Stimulated activated CD4-positive, alpha-beta T cell treated with anti-CD3 and anti-CD28 coated beads, Interleukin-1b, Interleukin-23, amount 100 ng/mL, for 48 hours (primary cell): Measurements from ENCODE around the gene NASP.

Source experiments
- DNase-seq: peaks from one replicate; pipeline ENCODE4 v3.0.0-alpha.2; 2020

Gene NASP, protein sequence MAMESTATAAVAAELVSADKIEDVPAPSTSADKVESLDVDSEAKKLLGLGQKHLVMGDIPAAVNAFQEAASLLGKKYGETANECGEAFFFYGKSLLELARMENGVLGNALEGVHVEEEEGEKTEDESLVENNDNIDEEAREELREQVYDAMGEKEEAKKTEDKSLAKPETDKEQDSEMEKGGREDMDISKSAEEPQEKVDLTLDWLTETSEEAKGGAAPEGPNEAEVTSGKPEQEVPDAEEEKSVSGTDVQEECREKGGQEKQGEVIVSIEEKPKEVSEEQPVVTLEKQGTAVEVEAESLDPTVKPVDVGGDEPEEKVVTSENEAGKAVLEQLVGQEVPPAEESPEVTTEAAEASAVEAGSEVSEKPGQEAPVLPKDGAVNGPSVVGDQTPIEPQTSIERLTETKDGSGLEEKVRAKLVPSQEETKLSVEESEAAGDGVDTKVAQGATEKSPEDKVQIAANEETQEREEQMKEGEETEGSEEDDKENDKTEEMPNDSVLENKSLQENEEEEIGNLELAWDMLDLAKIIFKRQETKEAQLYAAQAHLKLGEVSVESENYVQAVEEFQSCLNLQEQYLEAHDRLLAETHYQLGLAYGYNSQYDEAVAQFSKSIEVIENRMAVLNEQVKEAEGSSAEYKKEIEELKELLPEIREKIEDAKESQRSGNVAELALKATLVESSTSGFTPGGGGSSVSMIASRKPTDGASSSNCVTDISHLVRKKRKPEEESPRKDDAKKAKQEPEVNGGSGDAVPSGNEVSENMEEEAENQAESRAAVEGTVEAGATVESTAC

DNA sequence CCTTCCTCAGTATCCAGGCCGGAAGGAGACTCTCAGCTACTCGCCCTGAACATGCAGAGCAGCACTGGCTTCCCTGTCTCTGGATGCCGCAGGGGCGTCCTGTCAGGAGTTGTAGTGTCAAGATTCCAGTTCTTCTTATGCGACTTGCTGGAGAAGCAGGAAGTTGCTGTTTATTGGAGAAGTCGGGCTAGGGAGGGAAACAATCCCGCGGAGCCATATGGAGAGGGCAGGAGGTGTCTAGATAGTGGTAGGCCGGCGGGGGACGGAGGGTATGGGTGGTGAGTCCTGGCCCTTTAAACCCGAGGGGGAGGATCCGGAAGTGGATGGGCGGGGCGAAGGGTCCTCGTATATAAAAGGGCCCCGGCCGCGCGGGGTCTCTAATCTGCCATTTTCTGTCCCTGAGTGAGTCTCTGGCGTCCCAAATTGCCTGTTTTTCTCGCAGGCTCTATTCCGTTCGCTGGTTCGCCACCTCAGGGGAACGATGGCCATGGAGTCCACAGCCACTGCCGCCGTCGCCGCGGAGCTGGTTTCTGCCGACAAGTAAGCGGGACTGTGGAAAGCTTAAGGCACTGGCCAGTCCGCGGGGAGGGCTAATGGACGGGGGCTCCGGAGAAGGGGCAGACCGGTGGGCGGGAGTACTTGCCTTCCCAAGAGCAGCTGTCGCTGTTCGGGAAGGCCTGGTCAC is at the start of gene NASP:
TSS of gene NASP (plus strand) at position 376 of the 685 bp plus-strand sequence. CDS start at position 482, 106 bp downstream.
- DNase-seq, result peak; percentile 91

DNA sequence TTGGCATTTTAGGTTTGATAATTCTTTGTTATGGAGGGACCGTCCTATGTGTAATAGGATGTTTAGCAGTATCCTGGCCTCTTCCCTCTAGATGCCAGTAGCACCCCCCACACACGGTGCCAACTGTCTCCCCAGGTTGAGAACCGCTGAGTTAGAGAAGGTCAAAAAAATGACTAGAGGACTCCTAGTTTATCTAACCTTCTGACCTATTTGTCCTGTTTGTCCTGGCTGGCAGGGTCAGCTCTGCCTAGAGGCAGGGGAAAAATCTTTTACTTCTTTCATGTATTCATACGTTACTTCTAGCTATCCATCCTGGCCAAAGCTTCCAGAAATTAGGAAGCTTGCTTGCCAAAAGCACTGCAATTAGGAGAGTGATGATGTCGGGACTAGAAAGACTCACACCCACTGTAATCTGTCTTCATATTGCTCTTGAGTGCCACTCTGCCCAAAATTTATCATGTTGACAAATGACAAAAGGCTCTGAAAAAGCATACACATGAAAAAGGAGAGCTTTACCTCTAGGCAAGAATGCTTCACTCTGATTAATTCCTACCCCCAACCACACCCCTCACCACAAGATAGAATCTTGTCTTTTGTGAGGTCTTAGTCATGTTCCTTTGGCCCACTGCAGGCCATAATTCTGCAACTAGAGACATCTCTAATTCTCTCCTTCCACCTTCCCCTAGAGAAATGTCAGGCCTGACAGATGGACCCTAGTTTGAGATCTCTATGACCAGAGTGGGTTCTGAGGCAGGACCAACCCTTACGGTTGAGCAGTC is 47.7 kb upstream of the NASP start:
- DNase-seq, result no peak

DNA sequence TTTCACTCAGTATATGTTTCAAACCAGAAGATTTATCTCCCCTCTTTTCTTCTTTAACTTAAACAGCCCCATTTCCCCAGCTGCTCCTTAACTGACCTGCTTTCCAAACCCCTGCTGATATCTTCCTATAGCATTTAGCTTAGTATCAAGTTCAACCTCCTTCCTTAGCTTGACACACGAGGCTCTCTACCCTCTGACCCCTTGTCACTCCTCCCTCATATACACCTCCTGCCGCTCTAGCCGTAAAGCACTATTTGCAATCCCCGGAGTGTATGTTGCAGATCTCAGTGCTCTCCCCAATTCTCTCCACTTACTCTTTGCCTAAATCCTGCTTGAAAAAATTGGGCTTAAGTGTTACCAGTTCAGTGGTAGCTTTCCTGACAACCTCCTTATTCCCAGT is 47.0 kb upstream of the NASP start:
- DNase-seq, result no peak

DNA sequence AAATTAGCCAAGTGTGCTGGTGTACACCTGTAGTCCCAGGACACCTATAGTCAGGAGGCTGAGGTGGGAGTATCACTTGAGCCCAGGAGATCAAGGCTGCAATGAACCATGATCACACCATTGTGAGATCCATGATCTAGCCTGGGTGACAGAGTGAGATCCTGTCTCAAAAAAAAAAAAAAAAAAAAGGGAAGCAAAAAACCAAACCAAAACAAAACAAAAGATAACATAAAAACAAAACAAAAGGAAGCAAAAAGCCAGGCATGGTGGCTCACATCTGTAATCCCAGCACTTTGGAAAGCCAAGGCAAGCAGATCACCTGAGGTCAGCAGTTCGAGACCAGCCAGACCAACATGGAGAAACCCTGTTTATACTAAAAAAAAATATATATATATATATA is 42.6 kb upstream of the NASP start:
- no peak for DNase-seq

DNA sequence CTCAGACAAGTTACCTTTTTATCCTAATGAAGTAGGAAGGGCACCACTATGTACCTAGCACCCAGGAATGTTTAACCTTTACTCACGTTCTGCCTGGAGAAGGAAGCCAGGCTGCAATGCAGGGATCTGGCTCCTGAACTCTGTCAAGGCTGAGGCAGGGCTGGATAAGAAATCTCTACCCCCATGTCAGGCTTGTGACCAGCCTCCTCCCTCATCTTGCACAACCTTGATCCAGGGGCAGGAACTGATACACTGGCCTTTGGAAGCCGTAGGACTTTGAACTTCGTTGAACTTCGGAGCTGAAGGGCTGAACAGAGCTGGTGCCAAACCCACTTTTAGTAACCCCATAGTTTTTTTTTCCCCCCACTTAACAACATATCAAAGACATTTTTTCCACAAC is 41.2 kb upstream of the NASP start:
- DNase-seq, result no peak

- peak; percentile 62 for DNase-seq
Observed at GRCh38 chr1:45543581-45544417, 40.0 kb upstream of the NASP start.

DNA sequence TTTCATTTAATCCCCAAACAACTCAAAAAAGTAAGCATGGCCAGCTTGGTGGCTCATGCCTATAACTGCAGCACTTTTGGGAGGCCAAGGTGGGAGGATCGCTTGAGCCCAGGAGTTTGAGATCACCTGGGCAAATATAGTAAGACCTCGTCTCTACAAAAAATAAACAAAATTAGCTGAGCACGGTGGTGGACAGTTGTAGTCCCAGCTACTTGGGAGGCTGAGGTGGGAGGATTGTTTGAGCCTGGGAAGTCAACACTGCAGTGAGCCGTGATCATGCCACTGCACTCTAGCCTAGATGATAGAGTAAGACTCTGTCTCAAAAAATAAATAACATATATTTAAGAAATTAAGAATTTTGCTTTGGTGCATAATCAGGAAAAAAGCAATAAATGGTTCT is 39.3 kb upstream of the NASP start:
- no peak for DNase-seq

- DNase-seq, result peak; percentile 18
Observed at GRCh38 chr1:45545019-45545493, 38.8 kb upstream of the NASP start.

DNA sequence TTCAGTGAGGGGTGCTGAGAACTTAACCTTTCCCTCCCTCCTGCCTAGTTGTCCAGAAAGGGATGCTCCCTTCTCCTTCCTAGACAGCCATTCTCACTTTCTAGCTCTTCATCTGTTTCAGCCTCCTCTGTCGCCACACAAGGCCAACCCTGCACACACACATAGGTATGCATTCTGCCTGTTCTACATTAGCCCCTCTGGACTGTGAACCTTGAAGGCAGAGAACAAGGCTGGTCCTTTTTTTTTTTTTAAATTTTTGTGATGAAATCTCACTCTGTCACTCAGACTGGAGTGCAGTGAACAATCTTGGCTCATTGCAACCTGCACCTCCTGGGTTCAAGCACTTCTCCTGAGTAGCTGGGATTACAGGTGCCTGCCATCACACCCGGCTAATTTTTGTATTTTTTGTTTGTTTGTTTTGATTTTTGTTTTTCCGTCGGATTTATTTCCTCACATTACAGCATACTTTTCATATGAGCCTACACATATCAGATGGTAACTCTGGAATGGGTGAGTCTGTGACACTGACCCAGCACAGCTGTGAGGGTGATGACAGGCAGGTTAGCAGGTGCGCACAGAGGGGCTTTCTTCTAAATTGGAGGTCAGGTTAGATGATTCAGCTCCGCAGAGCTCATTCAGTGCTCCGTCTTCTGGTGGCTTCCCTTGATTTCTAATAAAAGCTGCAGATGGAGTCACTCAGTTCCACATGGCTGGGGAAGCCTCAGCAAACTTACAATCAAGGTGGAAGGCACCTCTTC is 38.1 kb upstream of the NASP start:
- no peak for DNase-seq

DNA sequence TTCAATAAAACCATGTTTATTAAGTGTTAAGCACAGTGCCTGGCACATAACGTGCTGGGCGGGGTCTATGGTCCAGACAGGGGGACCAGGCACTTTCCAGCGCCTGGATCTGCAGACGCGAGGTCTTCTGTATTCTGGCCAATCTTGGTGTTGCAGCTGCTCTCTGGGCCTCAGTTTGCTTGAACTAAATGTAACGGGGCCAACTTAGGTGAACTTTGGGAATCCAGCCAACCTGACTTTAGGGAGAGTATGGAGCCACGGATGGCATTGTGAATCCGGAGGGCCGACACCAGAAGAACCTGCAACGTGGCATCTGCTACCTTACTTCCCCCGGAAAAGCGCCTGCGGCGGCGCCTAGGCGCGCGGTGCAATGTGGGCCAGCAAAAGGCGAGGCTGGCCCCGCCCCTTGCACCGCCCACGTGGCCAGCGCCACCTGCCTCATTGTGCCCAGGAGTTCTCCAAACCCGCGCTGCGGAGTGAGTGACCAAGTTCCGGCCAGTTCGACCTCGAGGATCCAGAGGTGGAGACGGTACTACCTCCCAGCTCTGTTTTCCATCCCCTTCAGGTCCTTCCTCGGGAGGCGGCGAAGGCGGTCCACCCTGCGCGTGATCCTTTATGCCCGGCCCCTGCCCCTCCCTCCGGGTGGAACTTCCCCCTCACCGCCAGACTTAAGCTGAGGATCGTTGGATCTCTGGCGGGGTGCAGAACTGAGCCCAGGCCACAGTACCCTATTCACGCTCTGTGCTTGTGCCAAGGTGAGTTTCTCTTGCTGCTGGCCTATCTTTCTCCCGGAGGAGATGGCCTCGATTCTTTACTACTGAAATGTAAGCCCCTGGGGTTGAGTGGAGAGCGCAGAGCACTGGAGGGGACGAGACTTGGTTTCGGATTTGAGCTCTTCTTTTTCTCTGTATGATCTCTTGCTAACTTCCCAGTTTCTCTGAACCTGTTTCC is 33.2 kb upstream of the NASP start, which contains the start of gene AKR1A1:
TSS of gene AKR1A1 (plus strand) at position 426 of the 951 bp plus-strand sequence. CDS start 10,969 bp downstream, outside the sequence.
- DNase-seq, result peak; percentile 88

- DNase-seq, result no peak
Observed at GRCh38 chr1:45551684-45552083, 32.2 kb upstream of the NASP start.

DNA sequence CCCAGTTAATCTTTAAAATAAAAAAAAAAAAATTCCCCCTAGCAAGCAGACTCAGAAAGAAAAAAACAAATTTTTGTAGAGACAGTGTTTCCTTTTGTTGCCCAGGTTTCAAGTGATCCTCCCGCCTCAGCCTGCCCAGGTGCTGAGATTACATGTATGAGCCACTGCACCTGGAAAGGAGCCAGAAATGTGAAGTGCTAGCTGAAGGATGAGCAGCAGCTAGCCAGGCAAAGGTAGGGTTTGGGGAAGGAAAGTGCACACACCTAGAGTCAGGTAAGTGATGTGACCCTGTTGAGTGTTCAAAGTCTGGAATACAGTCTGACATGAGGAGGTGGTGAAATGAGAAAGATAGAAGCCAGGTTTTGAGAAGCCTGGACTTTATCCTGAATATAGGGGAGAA is 31.5 kb upstream of the NASP start:
- peak; percentile 10 for DNase-seq

GRCh38 chr1:45554198-45554597 is 29.6 kb upstream of the NASP start:
- no peak for DNase-seq

DNA sequence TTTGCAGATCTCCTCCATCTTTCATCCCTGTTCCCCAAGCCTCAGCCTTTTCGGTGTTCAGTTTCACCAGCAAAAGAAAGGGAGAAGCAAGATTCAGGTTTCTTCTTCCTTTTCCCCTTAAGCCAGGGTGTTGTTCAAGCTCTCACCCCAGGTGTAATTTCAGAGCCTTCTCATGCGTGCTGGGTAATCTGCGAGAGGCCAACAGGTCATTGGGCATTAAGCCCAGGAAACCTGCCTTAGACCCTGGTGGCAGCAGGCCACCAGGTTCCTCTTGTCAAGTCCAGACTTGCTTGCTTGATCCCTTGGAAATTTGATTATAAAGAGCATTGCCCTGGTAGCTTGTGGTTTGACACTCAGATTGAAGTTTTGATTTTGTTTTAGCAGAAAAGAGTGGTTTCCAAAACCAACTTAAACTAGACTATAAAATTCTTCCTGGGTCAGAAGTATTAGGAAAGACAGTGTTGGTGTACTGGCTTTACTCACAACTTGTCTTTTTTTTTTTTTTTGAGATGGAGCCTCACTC is 26.4 kb upstream of the NASP start:
- DNase-seq, result no peak

DNA sequence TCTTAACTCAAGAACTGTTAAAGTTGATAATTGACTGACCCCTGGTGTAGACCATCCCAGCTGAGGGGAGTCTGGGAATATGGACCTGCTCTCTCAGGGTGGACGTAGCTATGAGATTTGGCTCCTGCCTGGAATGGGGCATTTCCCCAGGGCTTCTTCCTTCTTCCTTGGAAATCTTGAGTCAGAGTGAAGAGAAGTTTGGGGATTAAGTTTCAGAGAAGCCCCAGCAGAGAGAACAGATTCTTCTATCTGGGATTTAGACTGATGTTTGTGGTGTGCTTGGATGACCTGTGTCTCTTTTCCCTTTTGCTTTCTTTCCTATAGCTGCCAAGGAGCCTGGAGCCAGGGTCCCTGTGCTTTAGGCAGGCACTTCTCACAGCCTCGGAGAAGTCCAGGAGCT is 20.0 kb upstream of the NASP start:
- no peak for DNase-seq

DNA sequence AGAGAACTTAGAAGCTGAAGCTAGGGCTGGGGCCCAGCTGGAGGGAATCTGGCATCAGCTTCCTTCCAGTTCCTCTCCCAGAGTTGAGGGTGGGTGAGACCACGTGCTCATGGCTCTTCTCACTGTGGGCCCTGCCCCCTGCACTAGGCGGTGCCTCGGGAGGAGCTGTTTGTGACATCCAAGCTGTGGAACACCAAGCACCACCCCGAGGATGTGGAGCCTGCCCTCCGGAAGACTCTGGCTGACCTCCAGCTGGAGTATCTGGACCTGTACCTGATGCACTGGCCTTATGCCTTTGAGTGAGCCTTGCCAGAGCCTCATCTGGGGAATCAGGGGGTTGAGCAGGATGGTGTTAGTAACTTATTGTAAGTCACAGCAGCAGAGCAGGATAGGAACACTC is 17.1 kb upstream of the NASP start:
- no peak for DNase-seq

GRCh38 chr1:45567911-45568310 is 15.9 kb upstream of the NASP start:
- no peak for DNase-seq

DNA sequence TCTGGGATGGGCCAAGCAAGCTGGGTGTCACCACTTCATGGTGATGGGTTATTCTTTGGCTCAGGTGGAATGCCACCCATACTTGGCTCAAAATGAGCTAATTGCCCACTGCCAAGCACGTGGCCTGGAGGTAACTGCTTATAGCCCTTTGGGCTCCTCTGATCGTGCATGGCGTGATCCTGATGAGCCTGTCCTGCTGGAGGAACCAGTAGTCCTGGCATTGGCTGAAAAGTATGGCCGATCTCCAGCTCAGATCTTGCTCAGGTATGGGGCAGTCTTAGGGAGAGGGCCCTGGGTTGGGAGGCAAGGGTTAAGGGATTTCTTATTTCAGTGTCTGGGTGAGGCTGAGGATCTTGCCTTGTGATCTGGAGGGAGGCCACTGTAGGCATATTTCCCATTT is 15.4 kb upstream of the NASP start:
- DNase-seq, result no peak

DNA sequence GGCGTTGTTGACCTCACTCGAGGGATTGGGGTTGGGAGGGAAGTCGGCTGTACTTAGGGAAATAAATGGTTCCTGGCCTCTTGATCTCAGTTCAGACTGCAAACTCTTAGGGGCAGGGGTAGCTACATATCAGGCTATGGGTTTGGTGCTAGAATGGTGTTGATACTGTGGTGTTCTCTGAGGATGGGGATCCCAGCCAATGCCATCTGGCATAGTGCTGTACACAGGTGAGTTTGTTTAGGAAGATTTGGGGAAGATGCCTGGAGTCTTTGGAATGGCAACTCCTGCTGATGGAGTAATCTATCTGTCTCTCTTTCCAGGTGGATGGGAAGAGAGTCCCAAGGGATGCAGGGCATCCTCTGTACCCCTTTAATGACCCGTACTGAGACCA is 14.3 kb upstream of the NASP start:
- DNase-seq, result no peak
